ENCODE data around the gene TMEM35B.
"Not testable (repeated sequence)": the region's sequence is repeated elsewhere in the genome, so short reads cannot be mapped to it uniquely, and the experiment has no call there.

Gene TMEM35B

GRCh38 chr1:34976384-34977209 is 8.6 kb downstream of the TMEM35B start:
- no peak for DNase-seq (ENCODE audit: low read depth)

DNA sequence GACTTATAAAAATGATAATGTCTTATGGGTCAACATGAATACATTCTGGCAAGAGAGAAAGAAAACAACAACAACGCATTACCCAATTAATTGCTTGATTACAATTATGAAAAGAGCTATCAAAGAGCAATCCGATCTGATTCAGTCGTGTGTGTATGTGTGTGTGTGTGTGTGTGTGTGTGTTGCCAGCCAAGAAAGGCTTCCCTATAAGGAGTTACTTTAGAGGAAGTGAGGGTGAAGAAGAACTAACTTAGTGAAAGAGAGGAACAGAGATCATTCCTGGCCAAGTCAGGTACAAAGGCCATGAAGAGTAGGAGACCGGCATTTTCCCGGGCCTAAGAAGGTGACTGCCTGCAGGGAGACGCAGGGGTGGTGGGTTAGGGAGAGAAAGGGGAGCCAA is 9.4 kb downstream of the TMEM35B start:
- DNase-seq (ENCODE audit: low read depth) = no peak

GRCh38 chr1:34975338-34975737 is 9.8 kb downstream of the TMEM35B start:
- no peak for DNase-seq (ENCODE audit: low read depth)

DNA sequence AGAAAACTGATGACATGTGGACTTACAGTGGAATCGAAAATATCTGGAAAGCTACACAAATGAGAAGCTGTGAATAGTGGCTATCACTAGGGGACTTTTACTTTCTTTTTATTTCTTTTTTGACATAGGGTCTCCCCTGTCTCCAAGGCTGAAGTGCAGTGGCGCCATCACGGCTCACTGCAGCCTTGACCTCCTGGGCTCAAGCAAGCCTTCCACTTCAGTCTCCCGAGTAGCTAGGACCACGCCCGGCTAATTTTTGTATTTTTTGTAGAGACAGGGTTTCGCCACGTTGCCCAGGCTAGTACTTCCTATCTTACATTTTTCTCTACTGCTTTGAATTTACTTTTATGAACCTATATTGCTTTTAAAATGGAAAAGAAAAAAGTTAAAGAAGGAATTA is 10.5 kb downstream of the TMEM35B start:
- no peak for DNase-seq (ENCODE audit: low read depth)

DNA sequence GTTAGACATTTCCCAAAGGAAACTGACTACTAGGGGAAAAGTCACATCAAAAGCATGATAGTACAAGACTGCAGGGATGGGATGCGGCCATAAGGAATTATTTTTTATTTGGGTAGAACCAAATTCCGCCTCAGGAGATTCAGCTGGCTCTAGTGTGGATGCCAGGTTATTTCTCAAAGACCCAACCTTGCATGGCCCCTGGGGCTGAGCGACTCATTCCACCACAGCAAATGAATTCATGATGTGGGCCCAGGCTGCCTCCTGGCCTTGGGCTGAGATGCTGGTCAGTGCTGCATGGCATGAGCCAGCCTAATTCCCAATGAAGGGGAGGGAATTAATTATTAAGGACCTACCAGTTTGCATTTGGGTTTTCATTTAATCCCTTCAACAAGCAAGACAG is 11.8 kb downstream of the TMEM35B start:
- no peak for DNase-seq (ENCODE audit: low read depth)

DNA sequence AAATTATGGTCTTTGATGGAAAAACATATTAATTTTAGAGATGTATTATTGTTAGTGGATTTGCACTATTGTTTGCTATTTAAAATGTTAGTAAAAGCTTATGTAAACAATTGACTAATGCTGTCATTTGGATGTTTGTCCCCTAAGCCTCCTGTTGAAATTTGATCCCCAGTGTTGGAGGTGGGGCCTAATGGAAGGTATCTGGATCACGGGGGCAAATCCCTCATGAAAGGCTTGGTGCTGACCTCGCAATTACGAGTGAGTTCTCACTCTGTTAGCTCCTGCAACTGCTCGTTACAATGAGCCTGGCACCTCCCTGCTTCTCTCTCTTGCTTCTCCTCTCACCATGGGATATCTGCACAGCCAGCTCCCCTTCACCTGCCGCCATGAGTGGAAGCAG is 14.3 kb downstream of the TMEM35B start:
- no peak for DNase-seq (ENCODE audit: low read depth)

- no peak for DNase-seq (ENCODE audit: low read depth)
Measured at GRCh38 chr1:34970220-34970735, 14.9 kb downstream of the TMEM35B start.

- not testable (repeated sequence) for DNase-seq (ENCODE audit: low read depth)
Measured at GRCh38 chr1:34968297-34968696, 16.9 kb downstream of the TMEM35B start.

GRCh38 chr1:34967672-34968071 is 17.5 kb downstream of the TMEM35B start:
- not testable (repeated sequence) for DNase-seq (ENCODE audit: low read depth)

DNA sequence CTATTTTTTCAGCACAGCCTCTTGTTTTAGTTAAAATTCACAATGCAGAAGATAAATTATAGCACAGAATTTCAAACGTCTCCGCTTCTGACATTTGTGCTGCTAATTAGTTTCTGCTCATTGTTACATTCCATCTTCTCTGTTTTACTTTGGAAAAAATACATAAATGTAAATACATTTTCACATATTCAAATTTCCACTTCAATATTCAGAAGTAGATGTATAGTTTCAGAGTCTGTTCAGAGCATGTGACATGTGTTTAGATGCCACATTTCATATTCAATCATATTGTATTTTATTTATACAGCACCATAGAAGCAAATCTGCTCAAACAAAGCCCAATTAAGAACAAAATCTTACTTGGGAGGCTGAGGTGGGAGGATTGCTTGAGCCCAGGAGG is 19.6 kb downstream of the TMEM35B start:
- no peak for DNase-seq (ENCODE audit: low read depth)

DNA sequence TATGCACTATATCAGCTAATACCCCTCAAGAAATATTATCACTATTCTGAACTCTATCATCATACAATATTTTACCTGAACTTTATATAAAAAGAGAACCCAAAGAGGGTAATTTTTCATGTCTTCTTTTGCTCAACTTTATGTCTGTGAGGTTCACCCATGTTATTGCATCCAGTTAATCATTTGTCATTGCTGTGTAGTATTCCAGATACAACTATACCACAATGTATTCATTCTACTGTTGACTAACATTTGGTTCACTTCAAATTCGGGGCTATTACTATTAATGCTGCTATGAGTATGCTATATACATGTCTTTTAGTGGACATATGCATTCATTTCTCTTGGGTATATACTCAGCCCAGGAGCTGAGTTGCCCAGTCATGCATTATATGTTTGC is 34.7 kb downstream of the TMEM35B start:
- no peak for DNase-seq (ENCODE audit: low read depth)

DNA sequence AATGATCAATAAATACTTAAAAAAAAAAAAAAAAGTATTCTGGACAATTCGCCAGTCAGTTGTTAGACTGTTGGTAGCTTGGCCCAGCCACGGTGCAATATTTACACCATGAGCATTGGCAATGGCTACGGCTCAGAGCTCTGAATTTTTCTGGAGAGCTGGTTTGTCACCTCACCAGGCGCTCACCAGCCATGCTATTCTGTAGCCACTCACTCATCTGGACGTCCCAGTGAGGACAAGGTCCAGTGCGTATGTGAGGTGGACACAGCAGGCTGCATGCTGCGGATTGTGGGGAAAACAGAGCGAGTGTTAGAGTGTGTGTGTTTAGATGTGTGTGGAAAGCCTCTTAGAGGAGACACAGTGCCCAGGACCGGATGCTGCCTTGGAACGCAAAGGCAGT is 36.4 kb downstream of the TMEM35B start:
- not testable (repeated sequence) for DNase-seq (ENCODE audit: low read depth)

DNA sequence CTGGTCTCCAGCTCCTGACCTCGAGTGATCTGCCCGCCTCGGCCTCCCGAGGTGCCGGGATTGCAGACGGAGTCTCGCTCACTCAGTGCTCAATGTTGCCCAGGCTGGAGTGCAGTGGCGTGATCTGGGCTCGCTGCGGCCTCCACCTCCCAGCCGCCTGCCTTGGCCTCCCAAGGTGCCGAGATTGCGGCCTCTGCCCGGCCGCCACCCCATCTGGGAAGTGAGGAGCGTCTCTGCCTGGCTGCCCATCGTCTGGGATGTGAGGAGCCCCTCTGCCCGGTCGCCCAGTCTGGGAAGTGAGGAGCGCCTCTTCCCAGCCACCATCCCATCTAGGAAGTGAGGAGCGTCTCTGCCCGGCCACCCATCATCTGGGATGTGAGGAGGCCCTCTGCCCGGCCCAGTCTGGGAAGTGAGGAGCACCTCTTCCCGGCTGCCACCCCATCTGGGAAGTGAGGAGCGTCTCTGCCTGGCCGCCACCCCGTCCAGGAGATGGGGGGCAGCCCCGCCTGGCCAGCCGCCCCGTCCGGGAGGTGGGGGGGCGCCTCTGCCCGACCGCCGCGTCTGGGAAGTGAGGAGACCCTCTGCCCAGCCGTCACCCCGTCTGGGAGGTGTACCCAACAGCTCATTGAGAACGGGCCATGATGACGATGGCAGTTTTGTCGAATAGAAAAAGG is 37.4 kb downstream of the TMEM35B start:
- DNase-seq (ENCODE audit: low read depth) = not testable (repeated sequence)

DNA sequence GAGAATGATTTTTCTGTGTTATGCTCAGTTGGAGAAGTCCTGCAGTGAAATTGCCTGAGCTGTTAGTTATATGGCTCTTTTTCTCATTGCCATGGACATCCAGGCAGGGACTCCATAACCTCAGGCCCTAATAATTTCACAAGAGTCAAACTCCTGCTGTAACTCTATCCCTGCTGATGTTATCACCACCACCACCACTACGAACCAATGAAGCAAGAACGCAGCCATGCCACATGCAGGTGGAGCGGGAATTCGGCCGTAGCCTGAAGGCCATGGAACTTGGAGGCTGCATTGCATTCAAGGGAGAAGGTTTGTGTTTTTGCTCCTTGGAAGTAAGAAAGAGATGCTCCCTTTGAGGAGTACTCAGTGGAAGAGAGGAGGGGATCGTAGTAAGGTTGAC is 38.9 kb downstream of the TMEM35B start:
- no peak for DNase-seq (ENCODE audit: low read depth)

DNA sequence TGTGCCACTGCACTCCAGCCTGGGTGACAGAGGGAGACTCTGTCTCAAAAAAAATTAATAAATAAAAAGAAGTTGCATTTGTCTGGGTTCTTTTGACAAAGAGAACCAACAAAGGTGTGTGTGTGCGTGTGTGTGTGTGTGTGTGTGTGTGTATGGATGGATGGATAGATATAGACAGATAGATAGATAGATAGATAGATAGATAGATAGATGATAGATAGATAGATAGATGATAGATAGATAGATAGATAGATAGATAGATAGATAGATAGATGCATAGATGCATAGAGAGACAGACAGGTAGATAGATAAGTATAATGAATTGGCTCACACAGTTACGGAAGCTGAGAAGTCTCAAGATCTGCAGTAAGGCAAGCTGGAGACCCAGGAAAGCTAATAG is 43.3 kb downstream of the TMEM35B start:
- not testable (repeated sequence) for DNase-seq (ENCODE audit: low read depth)

All from GM04503 (cell line).